Spleen (tissue), 11 donors: Measurements from ENCODE around the gene TSSK3. TPM values are rescaled to one million over a fixed set of nuclear protein-coding genes. Genes with fewer than 3 reads are reported as not detected.

Source experiments
- DNase-seq: peaks from one replicate; pipeline ENCODE4 v3.0.0-alpha.2; 2020
- H3K27ac ChIP-seq, 8 donors: fragments of 200-600 bp; sonication (generic) in 7 of 8; 1 replicate in 4 of 8; 2 replicates in 4 of 8; pipeline versions ENCODE4 v1.5.0 to v1.8.0; 2016 to 2021; ENCODE audit warnings: inconsistent platforms in 4 of 8, mild to moderate bottlenecking in 4 of 8, moderate library complexity in 1 of 8
- H3K27me3 ChIP-seq, 7 donors: fragments of 200-600 bp; sonication (generic) in 6 of 7; replicated peaks in 1 of 7; 1 replicate in 4 of 7; 2 replicates in 3 of 7; pipeline versions ENCODE4 v1.5.0 to v1.8.0; 2016 to 2021; ENCODE audit warnings: inconsistent platforms in 3 of 7, mild to moderate bottlenecking in 1 of 7
- H3K36me3 ChIP-seq, 6 donors: fragments of 200-600 bp; sonication (generic) in 5 of 6; 1 replicate in 4 of 6; 2 replicates in 2 of 6; pipeline versions ENCODE4 v1.5.0 to v1.8.0; 2016 to 2021; ENCODE audit warnings: inconsistent platforms in 2 of 6
- H3K4me1 ChIP-seq, 6 donors: fragments of 200-600 bp; sonication (generic) in 5 of 6; 1 replicate in 3 of 6; 2 replicates in 3 of 6; pipeline versions ENCODE4 v1.5.0 to v1.8.0; 2016 to 2021; ENCODE audit warnings: inconsistent platforms in 3 of 6
- H3K4me3 ChIP-seq, 8 donors: fragments of 200-600 bp; sonication (generic) in 7 of 8; 1 replicate in 4 of 8; 2 replicates in 4 of 8; pipeline versions ENCODE4 v1.5.0 to v1.8.0; 2016 to 2021; ENCODE audit warnings: inconsistent platforms in 4 of 8, mild to moderate bottlenecking in 4 of 8, moderate library complexity in 2 of 8
- H3K9me3 ChIP-seq, 8 donors: fragments of 200-600 bp; sonication (generic) in 7 of 8; 1 replicate in 4 of 8; 2 replicates in 4 of 8; pipeline versions ENCODE4 v1.5.0 to v1.8.0; 2016 to 2021; ENCODE audit warnings: inconsistent platforms in 4 of 8
- CTCF ChIP-seq, 11 experiments: fragments of 200-600 bp in 7 of 11; fragments of 450-650 bp in 4 of 11; sonication (generic) in 4 of 11; IDR thresholded peaks in 8 of 11; conservative IDR thresholded peaks in 3 of 11; 1 replicate in 7 of 11; 2 replicates in 4 of 11; pipeline versions ENCODE4 v1.4.0 to v1.8.0; 2016 to 2021; ENCODE audit warnings: antibody characterized with exemption in 11 of 11, inconsistent platforms in 4 of 11, mild to moderate bottlenecking in 1 of 11
- POLR2A ChIP-seq, 3 donors: fragments of 450-650 bp; IDR thresholded peaks; one replicate each; pipeline ENCODE4 v1.5.1; 2017; ENCODE audit warnings: antibody characterized with exemption in 3 of 3, mild to moderate bottlenecking in 1 of 3
- POLR2AphosphoS5 ChIP-seq, 3 donors: sonication (generic); formaldehyde crosslinking; IDR thresholded peaks; one replicate each; pipeline ENCODE4 v1.5.1; 2017; ENCODE audit warnings: antibody characterized with exemption in 3 of 3
- WGBS, 5 donors: extraction: QIAGEN DNeasy Blood & Tissue Kit in 3 of 5; methylation state at CpG; one replicate each; pipeline versions ENCODE4 v1.1.5 to v1.1.7; 2013 to 2018; 5-methylcytosine and 5-hydroxymethylcytosine counted together
- intact Hi-C: fragments of 100-400 bp; cut with DNase I; formaldehyde crosslinking; loops from one replicate; pipeline ENCODE4 v1.15.0; 2023; ENCODE audit warnings: low total_unique reads
- polyA plus RNA-seq, 3 donors: library from polyadenylated mRNA; stranded (reverse); fragments of 200-250 nt; gene quantifications; one replicate each; pipeline ENCODE4 v1.2.1, GENCODE V29; 2013
- total RNA-seq, 7 donors: library from RNA; depleted of rRNA in 3 of 7; stranded (reverse); fragments of >200 nt in 3 of 7; fragmentation: NEBNext Ultra II Directional in 4 of 7; extraction: Animal tissue kit (Norgen Biotek cat#: 25700) in 4 of 7; gene quantifications; one replicate each; pipeline versions ENCODE4 v1.1.0 to v1.2.1, GENCODE V29; 2016 to 2021
- donor health status: healthy with polysubstance abuse.
- donor health status: DM: no; HTN: no; CAD: no; lungs with moderate emphysema.
- donor health status: DM: no; HTN: no; CAD: no.
- donor health status: Bipolar disorder and iron deficiency.
- donor health status: healthy.
- donor health status: DM: no; HTN: no; CAD: no.
- donor health status: DM: yes; HTN: yes; CAD: no.

The TSSK3 gene
- total and polyA plus RNA-seq, 10 donors = 0.15 to 6.6 (median 2.6) TPM

GRCh38 chr1:32336963-32337675, 25.2 kb upstream of the TSSK3 start:
- Histone ChIP-seq H3K27ac (peak overlapping the region in 7 of 8 donors; percentile 81 to 91 (median 86)), H3K4me3 (peak overlapping the region in 4 of 8 donors; percentile 69 to 87 (median 74)), H3K27me3 (peaks cover 0 to 4% (median 0%) of the 10 kb centered on the region in 7 donors), H3K4me1 (peaks cover 37 to 92% (median 68%) of the 10 kb centered on the region in 6 donors), H3K9me3 (no peaks in the 10 kb centered on the region), H3K36me3 (peaks cover 0 to 25% (median 12%) of the 10 kb centered on the region in 6 donors)
- intact Hi-C loops = no loop called here
- TF ChIP-seq POLR2A (IDR thresholded peaks at IDR 0.05) (no peak), POLR2AphosphoS5 (IDR thresholded peaks at IDR 0.05) (peak; percentile 22 to 50 (median 43))
- WGBS, 5 donors = 25 to 41% (median 35%) methylated on average over 7 to 8 of the region's 8 CpGs
- peak; percentile 93 for DNase-seq

- Histone ChIP-seq H3K4me3 (peak overlapping the region in 1 of 8 donors; percentile 87), H3K27ac (peak overlapping the region in 7 of 8 donors; percentile 54 to 91 (median 86)), H3K4me1 (peaks cover 37 to 91% (median 72%) of the 10 kb centered on the region in 6 donors), H3K9me3 (no peaks in the 10 kb centered on the region), H3K27me3 (peaks cover 0 to 4% (median 0%) of the 10 kb centered on the region in 7 donors), H3K36me3 (peaks cover 0 to 15% (median 3%) of the 10 kb centered on the region in 6 donors)
- 51 to 63% (median 55%) methylated on average over 14 to 16 of the region's 16 CpGs for WGBS, 5 donors
- DNase-seq = peak; percentile 91
- TF ChIP-seq CTCF (IDR thresholded peaks at IDR 0.05 in 8 of 11, conservative IDR thresholded peaks at IDR 0.05 in 3 of 11) (peak in 1 of 11 experiments; percentile 3), POLR2AphosphoS5 (IDR thresholded peaks at IDR 0.05) (peak in 1 of 3 donors; percentile 45), POLR2A (IDR thresholded peaks at IDR 0.05) (no peak)
- intact Hi-C loops = no loop called here
Observed at GRCh38 chr1:32337855-32338636, 24.3 kb upstream of the TSSK3 start.

DNA sequence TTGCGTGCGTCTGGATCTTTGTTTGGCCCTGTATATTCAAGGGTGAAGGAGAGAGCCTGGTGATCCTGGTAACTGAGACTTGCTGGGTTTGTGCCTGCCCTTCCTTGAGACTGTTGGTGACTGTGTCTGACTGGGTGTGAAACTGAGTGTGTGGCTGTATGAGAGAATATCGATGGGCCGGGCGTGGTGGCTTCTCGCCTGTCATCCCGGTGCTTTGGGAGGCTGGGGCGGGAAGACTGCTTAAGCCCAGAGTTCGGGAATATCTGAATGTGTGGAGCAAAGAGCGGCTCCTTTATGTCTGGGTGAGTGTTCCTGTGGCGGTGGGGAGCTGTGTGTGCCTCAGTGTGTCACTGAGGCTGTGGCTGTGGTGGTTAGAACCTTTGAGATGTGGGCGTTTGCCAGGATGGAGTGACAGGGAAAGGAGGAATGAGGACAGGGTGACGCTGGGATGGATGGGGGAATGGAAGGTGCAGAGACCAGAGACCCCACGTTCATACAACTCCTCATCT, 23.6 kb upstream of the TSSK3 start:
- WGBS, 5 donors = 91 to 95% (median 93%) methylated on average over 14 of the region's 14 CpGs
- Histone ChIP-seq H3K4me1 (peaks cover 34 to 85% (median 68%) of the 10 kb centered on the region in 6 donors), H3K9me3 (no peaks in the 10 kb centered on the region), H3K4me3 (no peak overlapping the region), H3K27me3 (peaks cover 0 to 4% (median 0%) of the 10 kb centered on the region in 7 donors), H3K36me3 (peaks cover 0 to 10% (median 0%) of the 10 kb centered on the region in 6 donors), H3K27ac (peak overlapping the region in 2 of 8 donors; percentile 90 to 91)
- intact Hi-C loops = no loop called here
- TF ChIP-seq CTCF (IDR thresholded peaks at IDR 0.05 in 8 of 11, conservative IDR thresholded peaks at IDR 0.05 in 3 of 11) (no peak), POLR2A (IDR thresholded peaks at IDR 0.05) (no peak)
- peak; percentile 62 for DNase-seq

- Histone ChIP-seq H3K4me1 (peaks cover 29 to 79% (median 60%) of the 10 kb centered on the region in 6 donors), H3K36me3 (peaks cover 0 to 3% (median 0%) of the 10 kb centered on the region in 6 donors), H3K27ac (peak overlapping the region in 2 of 8 donors; percentile 8 to 44), H3K9me3 (no peaks in the 10 kb centered on the region), H3K4me3 (no peak overlapping the region), H3K27me3 (peaks cover 0 to 4% (median 0%) of the 10 kb centered on the region in 7 donors)
- TF ChIP-seq POLR2A (IDR thresholded peaks at IDR 0.05) (no peak), POLR2AphosphoS5 (IDR thresholded peaks at IDR 0.05) (no peak), CTCF (IDR thresholded peaks at IDR 0.05 in 8 of 11, conservative IDR thresholded peaks at IDR 0.05 in 3 of 11) (no peak)
- 55 to 69% (median 61%) methylated on average over 4 to 5 of the region's 5 CpGs for WGBS, 5 donors
- intact Hi-C loops = no loop called here
- peak; percentile 72 for DNase-seq
Observed at GRCh38 chr1:32339363-32339978, 22.9 kb upstream of the TSSK3 start.
